Measurements from ENCODE around the gene GNAL. TPM values are rescaled to one million over a fixed set of nuclear protein-coding genes. Genes with fewer than 3 reads are reported as not detected.

Gene GNAL
- total RNA-seq, 1 experiment from 2014 or later = 0.15 TPM

DNA sequence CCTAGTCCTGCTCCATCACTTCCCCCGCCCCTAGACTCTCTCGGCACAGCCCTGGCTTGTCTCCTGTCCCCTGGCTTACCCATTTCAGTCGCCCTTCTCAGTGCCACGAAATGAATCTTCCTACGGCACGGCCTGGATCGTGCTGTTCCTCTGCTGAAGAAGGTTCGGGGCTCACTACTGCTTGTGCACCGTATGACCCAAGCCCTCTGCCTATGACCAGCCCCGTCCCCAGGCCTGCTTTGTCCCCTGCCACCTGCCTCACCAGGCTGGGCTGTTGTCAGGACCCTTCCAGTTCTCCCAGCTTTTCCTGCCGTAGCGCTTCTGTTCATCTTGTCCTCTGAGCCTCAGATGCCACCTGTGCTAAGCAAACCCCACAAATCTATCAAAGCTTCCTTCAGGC is 176.0 kb downstream of the GNAL start:
- ChIA-PET CTCF (interaction anchor here (0.7 kb wide), 1 partner anchor 210 kb away, joined by 6 read pairs; no protein-coding TSS in a partner anchor), POLR2A (ENCODE audit: unreplicated experiment) (interaction anchor here (0.6 kb wide), 1 partner anchor 13 kb away, joined by 3 read pairs; no protein-coding TSS in a partner anchor)
- BruUV-seq (replicated peaks) = no TSS peak

DNA sequence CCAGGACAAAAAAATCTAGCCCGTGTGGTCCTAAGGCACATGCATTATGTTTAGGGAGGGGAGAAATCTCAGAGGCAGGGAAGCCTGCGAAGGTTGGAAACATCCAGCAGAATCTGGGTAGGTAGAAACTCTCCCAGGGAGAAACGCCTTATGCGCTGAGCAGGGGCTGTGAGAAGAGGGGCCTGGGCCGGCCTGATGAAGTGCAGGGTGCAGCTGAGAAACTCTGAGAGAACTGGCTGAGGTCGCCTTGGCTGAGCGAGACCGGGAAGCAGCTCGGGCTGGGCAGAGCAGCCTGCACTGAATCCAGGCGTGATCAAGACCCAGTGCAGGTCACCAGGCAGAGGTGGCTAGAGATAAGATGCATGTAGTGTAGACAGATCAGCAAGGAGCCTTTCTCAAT is 177.3 kb downstream of the GNAL start:
- ATAC-seq = no peak

More for the DNA sequence above, 176.0 kb downstream of the GNAL start:
- Histone ChIP-seq H3K4me1 (ENCODE audit: insufficient read depth, low read length) (peaks cover 8% of the 10 kb centered on the region), H3K9me2 (replicated peaks; ENCODE audit: low read length) (no peaks in the 10 kb centered on the region), H4K20me1 (ENCODE audit: low read length) (no peaks in the 10 kb centered on the region), H3K9ac (ENCODE audit: low read length) (no peak overlapping the region), H3K9me3 (ENCODE audit: low read length) (no peaks in the 10 kb centered on the region), H3K4me3 (ENCODE audit: low read length) (no peak overlapping the region), H3K4me2 (ENCODE audit: low read length) (no peak overlapping the region), H2AFZ (ENCODE audit: low read length) (no peak overlapping the region), H3K27me3 (ENCODE audit: low read length) (no peaks in the 10 kb centered on the region), H3F3A (ENCODE audit: low read length, unreplicated experiment) (no peaks in the 10 kb centered on the region), H3K36me3 (ENCODE audit: low read depth, low read length) (no peaks in the 10 kb centered on the region), H3K79me2 (ENCODE audit: low read length) (no peaks in the 10 kb centered on the region), H3K27ac (ENCODE audit: low read length) (no peak overlapping the region)
- DNase-seq = no peak
- ATAC-seq = no peak
- no peak for TF ChIP-seq EZH2phosphoT487 (IDR thresholded peaks at IDR 0.05; ENCODE audit: borderline replicate concordance, low read length)
- TF ChIP-seq, protein P1, sequence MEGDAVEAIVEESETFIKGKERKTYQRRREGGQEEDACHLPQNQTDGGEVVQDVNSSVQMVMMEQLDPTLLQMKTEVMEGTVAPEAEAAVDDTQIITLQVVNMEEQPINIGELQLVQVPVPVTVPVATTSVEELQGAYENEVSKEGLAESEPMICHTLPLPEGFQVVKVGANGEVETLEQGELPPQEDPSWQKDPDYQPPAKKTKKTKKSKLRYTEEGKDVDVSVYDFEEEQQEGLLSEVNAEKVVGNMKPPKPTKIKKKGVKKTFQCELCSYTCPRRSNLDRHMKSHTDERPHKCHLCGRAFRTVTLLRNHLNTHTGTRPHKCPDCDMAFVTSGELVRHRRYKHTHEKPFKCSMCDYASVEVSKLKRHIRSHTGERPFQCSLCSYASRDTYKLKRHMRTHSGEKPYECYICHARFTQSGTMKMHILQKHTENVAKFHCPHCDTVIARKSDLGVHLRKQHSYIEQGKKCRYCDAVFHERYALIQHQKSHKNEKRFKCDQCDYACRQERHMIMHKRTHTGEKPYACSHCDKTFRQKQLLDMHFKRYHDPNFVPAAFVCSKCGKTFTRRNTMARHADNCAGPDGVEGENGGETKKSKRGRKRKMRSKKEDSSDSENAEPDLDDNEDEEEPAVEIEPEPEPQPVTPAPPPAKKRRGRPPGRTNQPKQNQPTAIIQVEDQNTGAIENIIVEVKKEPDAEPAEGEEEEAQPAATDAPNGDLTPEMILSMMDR (conservative IDR thresholded peaks at IDR 0.05; ENCODE audit: low read depth, low read length) = no peak
- TF ChIP-seq EZH2 (IDR thresholded peaks at IDR 0.05; ENCODE audit: low read length, unreplicated experiment) = no peak
- intact Hi-C loops (cut with micrococcal nuclease) = no loop called here

DNA sequence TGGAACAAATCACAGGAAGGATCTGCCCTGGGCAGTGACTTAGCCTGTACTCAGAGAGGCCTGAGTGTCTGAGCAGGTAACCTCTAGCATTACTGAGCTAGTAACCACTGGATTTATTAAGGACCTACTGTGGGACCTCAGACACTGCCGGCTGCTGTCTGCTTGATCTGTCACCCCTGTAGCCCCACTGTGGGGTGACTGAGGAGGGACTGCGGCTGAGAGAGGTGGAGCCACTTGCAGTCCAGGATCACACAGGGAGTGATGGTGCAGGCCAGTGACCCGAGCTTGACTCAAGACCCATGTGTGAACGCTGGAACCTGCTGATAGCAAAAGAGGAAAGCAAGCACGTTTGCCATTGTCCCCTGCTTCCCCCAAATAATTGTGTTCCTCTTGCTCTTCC is 177.7 kb downstream of the GNAL start:
- ATAC-seq = no peak
- ChIA-PET CTCF (no interaction called here), POLR2A (ENCODE audit: unreplicated experiment) (no interaction called here)

More for the DNA sequence above, 177.3 kb downstream of the GNAL start:
- no peaks in the 10 kb centered on the region for H3F3A ChIP-seq (ENCODE audit: low read length, unreplicated experiment)
- H3K27ac ChIP-seq (ENCODE audit: low read length) = no peak overlapping the region
- TF ChIP-seq EZH2 (IDR thresholded peaks at IDR 0.05; ENCODE audit: low read length, unreplicated experiment) (no peak), EZH2phosphoT487 (IDR thresholded peaks at IDR 0.05; ENCODE audit: borderline replicate concordance, low read length) (no peak)
- TF ChIP-seq, protein P1 (conservative IDR thresholded peaks at IDR 0.05; ENCODE audit: low read depth, low read length) = no peak
- no peaks in the 10 kb centered on the region for H3K9me2 ChIP-seq (replicated peaks; ENCODE audit: low read length)
- no peaks in the 10 kb centered on the region for H4K20me1 ChIP-seq (ENCODE audit: low read length)
- BruUV-seq (replicated peaks) = no TSS peak
- DNase-seq = no peak
- H2AFZ ChIP-seq (ENCODE audit: low read length) = no peak overlapping the region
- CTCF ChIA-PET = no interaction called here
- H3K9ac ChIP-seq (ENCODE audit: low read length) = no peak overlapping the region
- POLR2A ChIA-PET (ENCODE audit: unreplicated experiment) = no interaction called here
- H3K27me3 ChIP-seq (ENCODE audit: low read length) = no peaks in the 10 kb centered on the region
- intact Hi-C loops (cut with micrococcal nuclease) = no loop called here
- no peaks in the 10 kb centered on the region for H3K79me2 ChIP-seq (ENCODE audit: low read length)
- no peak overlapping the region for H3K4me3 ChIP-seq (ENCODE audit: low read length)
- H3K36me3 ChIP-seq (ENCODE audit: low read depth, low read length) = no peaks in the 10 kb centered on the region
- no peaks in the 10 kb centered on the region for H3K9me3 ChIP-seq (ENCODE audit: low read length)
- H3K4me1 ChIP-seq (ENCODE audit: insufficient read depth, low read length) = no peaks in the 10 kb centered on the region
- H3K4me2 ChIP-seq (ENCODE audit: low read length) = no peak overlapping the region

More for the DNA sequence above, 177.7 kb downstream of the GNAL start:
- no peaks in the 10 kb centered on the region for H3F3A ChIP-seq (ENCODE audit: low read length, unreplicated experiment)
- peaks cover 2% of the 10 kb centered on the region for H3K4me1 ChIP-seq (ENCODE audit: insufficient read depth, low read length)
- H2AFZ ChIP-seq (ENCODE audit: low read length) = no peak overlapping the region
- H3K9ac ChIP-seq (ENCODE audit: low read length) = no peak overlapping the region
- no peaks in the 10 kb centered on the region for H3K36me3 ChIP-seq (ENCODE audit: low read depth, low read length)
- no peaks in the 10 kb centered on the region for H3K9me2 ChIP-seq (replicated peaks; ENCODE audit: low read length)
- H3K9me3 ChIP-seq (ENCODE audit: low read length) = no peaks in the 10 kb centered on the region
- no peak for DNase-seq
- BruUV-seq (replicated peaks) = no TSS peak
- no peak overlapping the region for H3K4me2 ChIP-seq (ENCODE audit: low read length)
- no peaks in the 10 kb centered on the region for H4K20me1 ChIP-seq (ENCODE audit: low read length)
- no peaks in the 10 kb centered on the region for H3K27me3 ChIP-seq (ENCODE audit: low read length)
- no peak overlapping the region for H3K27ac ChIP-seq (ENCODE audit: low read length)
- H3K79me2 ChIP-seq (ENCODE audit: low read length) = no peaks in the 10 kb centered on the region
- TF ChIP-seq, protein P1 (conservative IDR thresholded peaks at IDR 0.05; ENCODE audit: low read depth, low read length) = no peak
- TF ChIP-seq EZH2 (IDR thresholded peaks at IDR 0.05; ENCODE audit: low read length, unreplicated experiment) (no peak), EZH2phosphoT487 (IDR thresholded peaks at IDR 0.05; ENCODE audit: borderline replicate concordance, low read length) (no peak)
- H3K4me3 ChIP-seq (ENCODE audit: low read length) = no peak overlapping the region
- intact Hi-C loops (cut with micrococcal nuclease) = no loop called here
